Neuron (in vitro differentiated cells): ENCODE measurements around the gene UBXN2A.

Experiments used
- H2AFZ ChIP-seq: one replicate; pipeline ENCODE4 v1.6.1; 2013; ENCODE audit warnings: low read depth, mild to moderate bottlenecking, inconsistent platforms, low read length, moderate library complexity
- H3K27me3 ChIP-seq: one replicate; pipeline ENCODE4 v1.6.1; 2013; ENCODE audit warnings: low read length; ENCODE audit not compliant: insufficient read depth
- H3K36me3 ChIP-seq: one replicate; pipeline ENCODE4 v1.6.1; 2013; ENCODE audit warnings: low read length; ENCODE audit not compliant: insufficient read depth
- H3K4me1 ChIP-seq: one replicate; pipeline ENCODE4 v1.6.1; 2013; ENCODE audit warnings: low read length; ENCODE audit not compliant: insufficient read depth
- H3K4me3 ChIP-seq: 2 replicates; pipeline ENCODE4 v1.5.1; 2013; ENCODE audit warnings: mild to moderate bottlenecking, low read length, moderate library complexity
- H3K9me3 ChIP-seq: one replicate; pipeline ENCODE4 v1.6.1; 2013; ENCODE audit warnings: low read length

Gene UBXN2A

GRCh38 chr2:24046930-24047702 is 106.9 kb downstream of the UBXN2A start, which contains the start of gene WDCP:
Gene WDCP, minus strand, starts transcription at chr2:24047391. Its CDS starts 7,897 bp downstream, at chr2:24039494.
- H3K27me3 ChIP-seq = no peaks in the 10 kb centered on the region
- H3K36me3 ChIP-seq = no peaks in the 10 kb centered on the region

GRCh38 chr2:24047703-24048033 is 107.4 kb downstream of the UBXN2A start:
- Histone ChIP-seq H3K4me1 (peaks cover 15% of the 10 kb centered on the region), H3K36me3 (no peaks in the 10 kb centered on the region), H2AFZ (peak overlapping the region; percentile 58), H3K27me3 (no peaks in the 10 kb centered on the region), H3K4me3 (peak overlapping the region; percentile 45), H3K9me3 (no peaks in the 10 kb centered on the region)

More at GRCh38 chr2:24046930-24047702, 106.9 kb downstream of the UBXN2A start, which contains the start of gene WDCP:
- H3K4me3 ChIP-seq = peak within 1 kb of the TSS; percentile 95
- peaks cover 15% of the 10 kb centered on the region for H3K4me1 ChIP-seq
- H2AFZ ChIP-seq = peak within 1 kb of the TSS; percentile 67
- no peaks in the 10 kb centered on the region for H3K9me3 ChIP-seq

- Histone ChIP-seq H3K9me3 (no peaks in the 10 kb centered on the region), H3K27me3 (no peaks in the 10 kb centered on the region), H3K36me3 (no peaks in the 10 kb centered on the region), H2AFZ (peak overlapping the region; percentile 62), H3K4me1 (peaks cover 15% of the 10 kb centered on the region), H3K4me3 (peak overlapping the region; percentile 62)
These were observed 108.7 kb downstream of the UBXN2A start for GRCh38 chr2:24048769-24049484.

- peaks cover 3% of the 10 kb centered on the region for H3K36me3 ChIP-seq
- no peaks in the 10 kb centered on the region for H3K27me3 ChIP-seq
- H2AFZ ChIP-seq = peak within 1 kb of the TSS; percentile 62
- H3K9me3 ChIP-seq = no peaks in the 10 kb centered on the region
- H3K4me1 ChIP-seq = peaks cover 15% of the 10 kb centered on the region
- H3K4me3 ChIP-seq = peak within 1 kb of the TSS; percentile 62
These were observed 109.3 kb downstream of the UBXN2A start, which contains the start of gene FKBP1B for GRCh38 chr2:24049485-24050021. Gene FKBP1B, plus strand, starts transcription at chr2:24049741. Its CDS starts 109 bp downstream, at chr2:24049850.

- Histone ChIP-seq H3K9me3 (no peaks in the 10 kb centered on the region), H3K4me1 (peaks cover 15% of the 10 kb centered on the region), H2AFZ (peak overlapping the region; percentile 62), H3K36me3 (peaks cover 5% of the 10 kb centered on the region), H3K27me3 (no peaks in the 10 kb centered on the region), H3K4me3 (peak overlapping the region; percentile 62)
These were observed 110.0 kb downstream of the UBXN2A start for GRCh38 chr2:24050041-24050979.

DNA sequence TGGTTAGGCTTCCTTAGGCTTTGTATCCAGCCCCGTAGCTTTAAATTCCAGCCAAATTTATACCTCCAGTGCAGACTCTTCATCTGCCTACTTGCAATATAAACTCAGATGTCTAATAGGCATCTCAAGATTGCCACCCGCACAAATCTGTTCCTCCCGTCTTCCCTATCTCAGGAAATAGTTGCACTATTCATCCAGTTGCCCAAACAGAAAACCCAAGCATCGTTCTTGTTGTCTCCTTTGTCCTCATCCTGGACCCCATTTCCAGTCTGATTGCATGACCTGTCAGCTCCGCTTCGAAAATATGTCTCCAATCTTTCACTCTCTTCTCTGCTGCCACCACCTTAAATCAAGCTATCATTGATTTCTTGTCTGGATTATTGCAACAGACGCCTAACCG is 111.6 kb downstream of the UBXN2A start:
- H3K9me3 ChIP-seq = no peaks in the 10 kb centered on the region
- no peak overlapping the region for H3K4me3 ChIP-seq
- H2AFZ ChIP-seq = no peak overlapping the region
- H3K27me3 ChIP-seq = no peaks in the 10 kb centered on the region
- peaks cover 10% of the 10 kb centered on the region for H3K4me1 ChIP-seq
- H3K36me3 ChIP-seq = peaks cover 5% of the 10 kb centered on the region

DNA sequence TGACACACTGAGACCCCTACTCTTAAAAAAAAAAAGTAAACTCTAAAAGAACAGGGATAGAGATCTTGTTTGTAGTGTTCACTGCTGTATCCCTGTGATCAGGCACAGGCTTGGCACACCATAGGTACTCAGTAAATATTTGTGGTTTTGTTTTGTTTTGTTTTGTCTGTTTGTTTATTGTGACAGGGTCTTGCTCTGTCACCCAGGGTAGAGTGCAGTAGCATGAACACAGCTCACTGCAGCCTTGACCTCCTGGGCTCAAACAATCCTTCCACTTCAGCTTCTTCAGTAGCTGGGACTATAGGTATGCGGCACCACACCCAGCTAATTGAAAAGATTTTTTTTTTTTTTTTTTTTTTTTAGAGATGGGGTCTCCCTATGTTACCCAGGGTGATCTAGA is 112.7 kb downstream of the UBXN2A start:
- Histone ChIP-seq H3K4me1 (peaks cover 7% of the 10 kb centered on the region), H3K36me3 (peaks cover 5% of the 10 kb centered on the region), H3K9me3 (no peaks in the 10 kb centered on the region), H3K4me3 (no peak overlapping the region), H2AFZ (no peak overlapping the region), H3K27me3 (no peaks in the 10 kb centered on the region)
